Dedifferentiated amniotic fluid mesenchymal stem cell (primary cell): ENCODE results near the gene FARS2.

ENCODE experiments used
- DNase-seq: peaks from one replicate; pipeline ENCODE4 v3.0.0-alpha.2; 2016; ENCODE audit errors: extremely low spot score

Gene FARS2

GRCh38 chr6:5260661-5261544, at the start of gene FARS2, which contains the start of gene LYRM4:
TSS of gene FARS2 (plus strand) at chr6:5261513.
TSS of gene LYRM4 (minus strand) at chr6:5260950. CDS start at chr6:5260733, 217 bp downstream.
- DNase-seq: peak; percentile 80

GRCh38 chr6:5213836-5214235, 47.5 kb upstream of the FARS2 start:
- DNase-seq: no peak

GRCh38 chr6:5214570-5215052, 46.7 kb upstream of the FARS2 start:
- no peak for DNase-seq

- no peak for DNase-seq
These were observed 46.2 kb upstream of the FARS2 start for GRCh38 chr6:5215159-5215558.

GRCh38 chr6:5215799-5216198, 45.5 kb upstream of the FARS2 start:
- DNase-seq: no peak

GRCh38 chr6:5217356-5217755, 44.0 kb upstream of the FARS2 start:
- no peak for DNase-seq

- DNase-seq: peak; percentile 49
These were observed 42.2 kb upstream of the FARS2 start for GRCh38 chr6:5219011-5219691.

GRCh38 chr6:5220443-5220842, 40.9 kb upstream of the FARS2 start:
- DNase-seq: no peak

GRCh38 chr6:5223309-5223708, 38.0 kb upstream of the FARS2 start:
- DNase-seq: no peak

GRCh38 chr6:5229356-5229755, 32.0 kb upstream of the FARS2 start:
- DNase-seq: no peak

- no peak for DNase-seq
These were observed 31.2 kb upstream of the FARS2 start for GRCh38 chr6:5230081-5230480.

- no peak for DNase-seq
These were observed 30.0 kb upstream of the FARS2 start for GRCh38 chr6:5231289-5231688.

- DNase-seq: no peak
These were observed 26.4 kb upstream of the FARS2 start for GRCh38 chr6:5234874-5235273.

GRCh38 chr6:5235830-5236229, 25.5 kb upstream of the FARS2 start:
- DNase-seq: no peak

GRCh38 chr6:5237805-5238204, 23.5 kb upstream of the FARS2 start:
- DNase-seq: no peak

- no peak for DNase-seq
These were observed 23.0 kb upstream of the FARS2 start for GRCh38 chr6:5238336-5238735.

GRCh38 chr6:5241252-5241651, 20.1 kb upstream of the FARS2 start:
- no peak for DNase-seq

GRCh38 chr6:5243069-5243468, 18.2 kb upstream of the FARS2 start:
- DNase-seq: no peak

GRCh38 chr6:5246141-5247097, 14.9 kb upstream of the FARS2 start:
- no peak for DNase-seq

- DNase-seq: no peak
These were observed 14.1 kb upstream of the FARS2 start for GRCh38 chr6:5247201-5247600.

- DNase-seq: no peak
These were observed 12.8 kb upstream of the FARS2 start for GRCh38 chr6:5248302-5249098.
